Measurements from ENCODE around the gene FAAP24. TPM values are rescaled to one million over a fixed set of nuclear protein-coding genes. Genes with fewer than 3 reads are reported as not detected.
A peak's percentile ranks its signal among the peaks of the same experiment; 100 is the strongest.

FAAP24 gene
- total and polyA plus RNA-seq, 2 of the 13 experiments (the other 11 are each of a cell fraction or from before 2014, with no cell fraction given): 2.3 to 6.0 TPM

DNA sequence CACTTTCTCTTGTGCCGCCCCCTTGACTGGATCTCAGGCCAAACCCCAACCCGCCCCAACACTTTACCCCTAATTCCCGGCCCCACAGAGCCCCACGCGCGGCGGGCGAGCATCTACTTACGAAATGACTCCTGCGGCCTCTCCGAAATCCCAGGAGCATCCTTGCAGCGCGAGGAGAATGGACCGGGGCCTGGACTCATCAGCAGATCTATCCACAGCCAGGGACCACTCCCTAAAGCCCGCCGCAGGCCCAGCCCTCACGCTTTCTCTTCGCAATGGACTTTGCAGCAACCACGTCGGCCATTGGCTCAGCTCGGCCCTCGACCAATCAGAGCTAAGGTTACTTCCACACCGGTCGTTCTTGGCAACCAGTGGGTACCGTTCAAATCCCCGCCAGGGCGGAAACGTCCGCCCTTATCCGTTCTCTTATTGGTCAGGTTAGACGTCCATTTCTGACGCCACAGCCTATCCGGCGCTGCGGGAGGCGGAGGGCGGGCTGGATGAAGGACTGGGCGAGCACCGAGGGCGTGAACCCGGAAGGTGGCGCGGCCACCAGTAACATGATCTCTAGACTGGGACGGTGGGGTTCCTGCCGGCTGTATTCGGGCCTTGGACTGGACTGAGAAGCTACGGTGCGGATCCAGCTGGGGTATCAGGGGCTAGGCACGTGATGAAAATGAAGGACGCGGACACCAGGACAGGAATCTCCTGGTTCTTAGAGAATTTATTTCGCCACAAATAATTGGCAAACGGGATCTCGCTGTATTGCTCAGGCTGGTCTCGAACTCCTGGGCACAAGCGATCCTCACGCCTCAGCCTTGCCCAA, at the start of gene FAAP24, which contains the start of gene CEP89 (continued):
- peak; percentile 89 for TF ChIP-seq RXRB (CRISPR knock-in tag; IDR thresholded peaks at IDR 0.05; ENCODE audit: borderline replicate concordance)
- no peak; the same call in 1 of the 2 replicates for TF ChIP-seq ZNF160 (CRISPR knock-in tag; IDR thresholded peaks at IDR 0.05)
- TF ChIP-seq XRCC5 (optimal IDR thresholded peaks at IDR 0.05; ENCODE audit: low read length): peak; percentile 64
- TF ChIP-seq RARA (CRISPR knock-in tag; IDR thresholded peaks at IDR 0.05): peak; percentile 86
- TF ChIP-seq, protein P1, sequence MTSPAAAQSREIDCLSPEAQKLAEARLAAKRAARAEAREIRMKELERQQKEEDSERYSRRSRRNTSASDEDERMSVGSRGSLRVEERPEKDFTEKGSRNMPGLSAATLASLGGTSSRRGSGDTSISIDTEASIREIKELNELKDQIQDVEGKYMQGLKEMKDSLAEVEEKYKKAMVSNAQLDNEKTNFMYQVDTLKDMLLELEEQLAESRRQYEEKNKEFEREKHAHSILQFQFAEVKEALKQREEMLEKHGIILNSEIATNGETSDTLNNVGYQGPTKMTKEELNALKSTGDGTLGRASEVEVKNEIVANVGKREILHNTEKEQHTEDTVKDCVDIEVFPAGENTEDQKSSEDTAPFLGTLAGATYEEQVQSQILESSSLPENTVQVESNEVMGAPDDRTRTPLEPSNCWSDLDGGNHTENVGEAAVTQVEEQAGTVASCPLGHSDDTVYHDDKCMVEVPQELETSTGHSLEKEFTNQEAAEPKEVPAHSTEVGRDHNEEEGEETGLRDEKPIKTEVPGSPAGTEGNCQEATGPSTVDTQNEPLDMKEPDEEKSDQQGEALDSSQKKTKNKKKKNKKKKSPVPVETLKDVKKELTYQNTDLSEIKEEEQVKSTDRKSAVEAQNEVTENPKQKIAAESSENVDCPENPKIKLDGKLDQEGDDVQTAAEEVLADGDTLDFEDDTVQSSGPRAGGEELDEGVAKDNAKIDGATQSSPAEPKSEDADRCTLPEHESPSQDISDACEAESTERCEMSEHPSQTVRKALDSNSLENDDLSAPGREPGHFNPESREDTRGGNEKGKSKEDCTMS (CRISPR knock-in tag; conservative IDR thresholded peaks at IDR 0.05): no peak
- TF ChIP-seq TP53 (CRISPR knock-in tag; conservative IDR thresholded peaks at IDR 0.05): no peak
- no peak for TF ChIP-seq ZNF124 (CRISPR knock-in tag; IDR thresholded peaks at IDR 0.05)
- no peak for TF ChIP-seq ZNF326 (CRISPR knock-in tag; IDR thresholded peaks at IDR 0.05; ENCODE audit: borderline replicate concordance)
- TF ChIP-seq, protein P2, sequence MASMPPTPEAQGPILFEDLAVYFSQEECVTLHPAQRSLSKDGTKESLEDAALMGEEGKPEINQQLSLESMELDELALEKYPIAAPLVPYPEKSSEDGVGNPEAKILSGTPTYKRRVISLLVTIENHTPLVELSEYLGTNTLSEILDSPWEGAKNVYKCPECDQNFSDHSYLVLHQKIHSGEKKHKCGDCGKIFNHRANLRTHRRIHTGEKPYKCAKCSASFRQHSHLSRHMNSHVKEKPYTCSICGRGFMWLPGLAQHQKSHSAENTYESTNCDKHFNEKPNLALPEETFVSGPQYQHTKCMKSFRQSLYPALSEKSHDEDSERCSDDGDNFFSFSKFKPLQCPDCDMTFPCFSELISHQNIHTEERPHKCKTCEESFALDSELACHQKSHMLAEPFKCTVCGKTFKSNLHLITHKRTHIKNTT (CRISPR knock-in tag; IDR thresholded peaks at IDR 0.05): no peak
- TF ChIP-seq, protein P3, sequence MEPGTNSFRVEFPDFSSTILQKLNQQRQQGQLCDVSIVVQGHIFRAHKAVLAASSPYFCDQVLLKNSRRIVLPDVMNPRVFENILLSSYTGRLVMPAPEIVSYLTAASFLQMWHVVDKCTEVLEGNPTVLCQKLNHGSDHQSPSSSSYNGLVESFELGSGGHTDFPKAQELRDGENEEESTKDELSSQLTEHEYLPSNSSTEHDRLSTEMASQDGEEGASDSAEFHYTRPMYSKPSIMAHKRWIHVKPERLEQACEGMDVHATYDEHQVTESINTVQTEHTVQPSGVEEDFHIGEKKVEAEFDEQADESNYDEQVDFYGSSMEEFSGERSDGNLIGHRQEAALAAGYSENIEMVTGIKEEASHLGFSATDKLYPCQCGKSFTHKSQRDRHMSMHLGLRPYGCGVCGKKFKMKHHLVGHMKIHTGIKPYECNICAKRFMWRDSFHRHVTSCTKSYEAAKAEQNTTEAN (CRISPR knock-in tag; conservative IDR thresholded peaks at IDR 0.05): no peak
- TF ChIP-seq, protein P4, sequence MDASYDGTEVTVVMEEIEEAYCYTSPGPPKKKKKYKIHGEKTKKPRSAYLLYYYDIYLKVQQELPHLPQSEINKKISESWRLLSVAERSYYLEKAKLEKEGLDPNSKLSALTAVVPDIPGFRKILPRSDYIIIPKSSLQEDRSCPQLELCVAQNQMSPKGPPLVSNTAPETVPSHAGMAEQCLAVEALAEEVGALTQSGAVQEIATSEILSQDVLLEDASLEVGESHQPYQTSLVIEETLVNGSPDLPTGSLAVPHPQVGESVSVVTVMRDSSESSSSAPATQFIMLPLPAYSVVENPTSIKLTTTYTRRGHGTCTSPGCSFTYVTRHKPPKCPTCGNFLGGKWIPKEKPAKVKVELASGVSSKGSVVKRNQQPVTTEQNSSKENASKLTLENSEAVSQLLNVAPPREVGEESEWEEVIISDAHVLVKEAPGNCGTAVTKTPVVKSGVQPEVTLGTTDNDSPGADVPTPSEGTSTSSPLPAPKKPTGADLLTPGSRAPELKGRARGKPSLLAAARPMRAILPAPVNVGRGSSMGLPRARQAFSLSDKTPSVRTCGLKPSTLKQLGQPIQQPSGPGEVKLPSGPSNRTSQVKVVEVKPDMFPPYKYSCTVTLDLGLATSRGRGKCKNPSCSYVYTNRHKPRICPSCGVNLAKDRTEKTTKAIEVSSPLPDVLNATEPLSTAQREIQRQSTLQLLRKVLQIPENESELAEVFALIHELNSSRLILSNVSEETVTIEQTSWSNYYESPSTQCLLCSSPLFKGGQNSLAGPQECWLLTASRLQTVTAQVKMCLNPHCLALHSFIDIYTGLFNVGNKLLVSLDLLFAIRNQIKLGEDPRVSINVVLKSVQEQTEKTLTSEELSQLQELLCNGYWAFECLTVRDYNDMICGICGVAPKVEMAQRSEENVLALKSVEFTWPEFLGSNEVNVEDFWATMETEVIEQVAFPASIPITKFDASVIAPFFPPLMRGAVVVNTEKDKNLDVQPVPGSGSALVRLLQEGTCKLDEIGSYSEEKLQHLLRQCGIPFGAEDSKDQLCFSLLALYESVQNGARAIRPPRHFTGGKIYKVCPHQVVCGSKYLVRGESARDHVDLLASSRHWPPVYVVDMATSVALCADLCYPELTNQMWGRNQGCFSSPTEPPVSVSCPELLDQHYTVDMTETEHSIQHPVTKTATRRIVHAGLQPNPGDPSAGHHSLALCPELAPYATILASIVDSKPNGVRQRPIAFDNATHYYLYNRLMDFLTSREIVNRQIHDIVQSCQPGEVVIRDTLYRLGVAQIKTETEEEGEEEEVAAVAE (CRISPR knock-in tag; IDR thresholded peaks at IDR 0.05; ENCODE audit: borderline replicate concordance): peak; percentile 100
- TF ChIP-seq, protein P5, sequence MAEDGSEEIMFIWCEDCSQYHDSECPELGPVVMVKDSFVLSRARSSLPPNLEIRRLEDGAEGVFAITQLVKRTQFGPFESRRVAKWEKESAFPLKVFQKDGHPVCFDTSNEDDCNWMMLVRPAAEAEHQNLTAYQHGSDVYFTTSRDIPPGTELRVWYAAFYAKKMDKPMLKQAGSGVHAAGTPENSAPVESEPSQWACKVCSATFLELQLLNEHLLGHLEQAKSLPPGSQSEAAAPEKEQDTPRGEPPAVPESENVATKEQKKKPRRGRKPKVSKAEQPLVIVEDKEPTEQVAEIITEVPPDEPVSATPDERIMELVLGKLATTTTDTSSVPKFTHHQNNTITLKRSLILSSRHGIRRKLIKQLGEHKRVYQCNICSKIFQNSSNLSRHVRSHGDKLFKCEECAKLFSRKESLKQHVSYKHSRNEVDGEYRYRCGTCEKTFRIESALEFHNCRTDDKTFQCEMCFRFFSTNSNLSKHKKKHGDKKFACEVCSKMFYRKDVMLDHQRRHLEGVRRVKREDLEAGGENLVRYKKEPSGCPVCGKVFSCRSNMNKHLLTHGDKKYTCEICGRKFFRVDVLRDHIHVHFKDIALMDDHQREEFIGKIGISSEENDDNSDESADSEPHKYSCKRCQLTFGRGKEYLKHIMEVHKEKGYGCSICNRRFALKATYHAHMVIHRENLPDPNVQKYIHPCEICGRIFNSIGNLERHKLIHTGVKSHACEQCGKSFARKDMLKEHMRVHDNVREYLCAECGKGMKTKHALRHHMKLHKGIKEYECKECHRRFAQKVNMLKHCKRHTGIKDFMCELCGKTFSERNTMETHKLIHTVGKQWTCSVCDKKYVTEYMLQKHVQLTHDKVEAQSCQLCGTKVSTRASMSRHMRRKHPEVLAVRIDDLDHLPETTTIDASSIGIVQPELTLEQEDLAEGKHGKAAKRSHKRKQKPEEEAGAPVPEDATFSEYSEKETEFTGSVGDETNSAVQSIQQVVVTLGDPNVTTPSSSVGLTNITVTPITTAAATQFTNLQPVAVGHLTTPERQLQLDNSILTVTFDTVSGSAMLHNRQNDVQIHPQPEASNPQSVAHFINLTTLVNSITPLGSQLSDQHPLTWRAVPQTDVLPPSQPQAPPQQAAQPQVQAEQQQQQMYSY (CRISPR knock-in tag; IDR thresholded peaks at IDR 0.05): no peak
- no peak for TF ChIP-seq SMC3 (IDR thresholded peaks at IDR 0.05; ENCODE audit: low read length)
- no peak for TF ChIP-seq NFIC (IDR thresholded peaks at IDR 0.05; ENCODE audit: low read length)
- TF ChIP-seq GABPA (IDR thresholded peaks at IDR 0.05; ENCODE audit: low read depth, low read length): peak; percentile 69
- peak; percentile 96 for TF ChIP-seq GABPA (CRISPR knock-in tag; IDR thresholded peaks at IDR 0.05; ENCODE audit: low read depth)

Data from HepG2 (cell line).